Fibroblast of lung (primary cell): ENCODE measurements around the gene NFATC2. TPM values are rescaled to one million over a fixed set of nuclear protein-coding genes. Genes with fewer than 3 reads are reported as not detected.

Experiments
- DNase-seq, 2 donors: peaks; one replicate each; pipeline versions ENCODE4 v3.0.0 to v3.0.0-alpha.2; 2010; ENCODE audit warnings: low read depth in 2 of 2
- H2AFZ ChIP-seq: 2 replicates; pipeline ENCODE4 v1.5.1; 2012; ENCODE audit warnings: low read length, control low read depth, inconsistent platforms
- H3K27ac ChIP-seq: 2 replicates; pipeline ENCODE4 v1.5.1; 2011; ENCODE audit warnings: low read length, control low read depth; ENCODE audit not compliant: insufficient read depth
- H3K27me3 ChIP-seq: 2 replicates; pipeline ENCODE4 v1.5.1; 2011; ENCODE audit warnings: mild to moderate bottlenecking, low read length; ENCODE audit not compliant: control insufficient read depth, insufficient read depth
- H3K36me3 ChIP-seq: 2 replicates; pipeline ENCODE4 v1.5.1; 2011; ENCODE audit warnings: low read length; ENCODE audit not compliant: control insufficient read depth, insufficient read depth
- H3K4me1 ChIP-seq: 2 replicates; pipeline ENCODE4 v1.5.1; 2011; ENCODE audit warnings: low read length; ENCODE audit not compliant: control insufficient read depth, insufficient read depth; ENCODE audit errors: extremely low read depth
- H3K4me2 ChIP-seq: 2 replicates; pipeline ENCODE4 v1.5.1; 2011; ENCODE audit warnings: low read length, control low read depth; ENCODE audit not compliant: insufficient read depth; ENCODE audit errors: extremely low read depth
- H3K4me3 ChIP-seq, 4 experiments: fragments of 200-600 bp in 1 of 4; sonication (generic) in 1 of 4; replicated peaks in 1 of 4; 2 replicates each; pipeline ENCODE4 v1.5.1; 2011 to 2016; ENCODE audit warnings: low read length in 4 of 4, low read depth in 3 of 4, mild to moderate bottlenecking in 3 of 4, control low read depth in 2 of 4, inconsistent platforms in 1 of 4, mixed read lengths in 1 of 4; ENCODE audit not compliant: insufficient read depth in 1 of 4; ENCODE audit errors: control extremely low read depth in 1 of 4
- H3K79me2 ChIP-seq: 2 replicates; pipeline ENCODE4 v1.5.1; 2012; ENCODE audit warnings: mild to moderate bottlenecking, low read length, inconsistent platforms; ENCODE audit not compliant: control insufficient read depth, insufficient read depth
- H3K9ac ChIP-seq: 2 replicates; pipeline ENCODE4 v1.5.1; 2011; ENCODE audit warnings: mild to moderate bottlenecking, low read length, control low read depth; ENCODE audit not compliant: insufficient read depth
- H3K9me3 ChIP-seq: 2 replicates; pipeline ENCODE4 v1.5.1; 2012; ENCODE audit warnings: low read depth, low read length; ENCODE audit not compliant: control insufficient read depth, insufficient read depth
- H4K20me1 ChIP-seq: 2 replicates; pipeline ENCODE4 v1.5.1; 2011; ENCODE audit warnings: low read length; ENCODE audit not compliant: control insufficient read depth, insufficient read depth; ENCODE audit errors: extremely low read depth
- CTCF ChIP-seq, 2 donors: IDR thresholded peaks in 1 of 2; conservative IDR thresholded peaks in 1 of 2; 1 replicate in 1 of 2; 2 replicates in 1 of 2; pipeline ENCODE4 v1.5.1; 2011 to 2012; ENCODE audit warnings: low read length in 2 of 2, control low read depth in 1 of 2, inconsistent platforms in 1 of 2, low read depth in 1 of 2, mild to moderate bottlenecking in 1 of 2
- EZH2 ChIP-seq: IDR thresholded peaks from 2 replicates; pipeline ENCODE4 v1.5.1; 2012; ENCODE audit warnings: low read length, control low read depth, mild to moderate bottlenecking; ENCODE audit errors: missing control alignments
- polyA plus RNA-seq, 2 donors: library from polyadenylated mRNA; depleted of rRNA in 1 of 2; stranded (reverse) in 1 of 2; unstranded in 1 of 2; fragments of >200 nt; gene quantifications; 2 replicates each; pipeline ENCODE4 v1.2.1, GENCODE V29; 2011 to 2012; ENCODE audit warnings: missing spikeins in 1 of 2
- total RNA-seq: library from RNA; depleted of rRNA; stranded (reverse); fragments of >200 nt; gene quantifications from 2 replicates; pipeline ENCODE4 v1.2.1, GENCODE V29; 2014

NFATC2 gene
- total and polyA plus RNA-seq, 2 donors (not counting 1 experiment from before 2014, with no cell fraction given), result 0.50 to 1.2 TPM

- H3K27ac ChIP-seq, result no peak overlapping the region
- no peak overlapping the region for H3K4me2 ChIP-seq
- no peak overlapping the region for H3K4me3 ChIP-seq
- no peaks in the 10 kb centered on the region for H4K20me1 ChIP-seq
- no peaks in the 10 kb centered on the region for H3K4me1 ChIP-seq
- TF ChIP-seq CTCF (conservative IDR thresholded peaks at IDR 0.05 in 1 of 2, IDR thresholded peaks at IDR 0.05 in 1 of 2; ENCODE audit: low read depth in 1 of 2, low read length in 2 of 2), result no peak
- TF ChIP-seq EZH2, result no peak
- no peak overlapping the region for H3K9ac ChIP-seq
- H2AFZ ChIP-seq, result no peak overlapping the region
- no peaks in the 10 kb centered on the region for H3K9me3 ChIP-seq
- no peaks in the 10 kb centered on the region for H3K79me2 ChIP-seq
- peaks cover 2% of the 10 kb centered on the region for H3K27me3 ChIP-seq
- no peak for DNase-seq
- H3K36me3 ChIP-seq, result no peaks in the 10 kb centered on the region
Observed at GRCh38 chr20:51549474-51549873, 7.0 kb upstream of the NFATC2 start.

DNA sequence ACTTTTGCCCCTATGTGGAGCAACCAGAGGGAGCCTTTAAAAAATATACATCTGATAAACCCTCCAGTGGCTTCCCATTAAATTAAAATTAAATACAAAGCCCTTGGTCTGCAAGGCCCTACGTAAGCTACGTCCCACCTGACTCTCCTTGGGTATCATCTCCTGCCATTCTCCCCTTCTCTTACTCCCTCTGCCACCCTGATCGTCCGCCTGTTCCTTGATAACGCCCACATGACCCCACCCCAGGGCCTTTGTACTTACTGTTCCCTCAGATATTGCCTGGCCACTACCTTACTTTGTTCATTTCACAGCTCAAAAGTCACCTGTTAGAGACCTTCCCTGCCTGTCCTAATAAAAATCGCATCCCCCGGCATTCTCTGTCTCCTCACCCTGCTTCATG is 5.4 kb upstream of the NFATC2 start:
- Histone ChIP-seq H3K4me1 (no peaks in the 10 kb centered on the region), H3K36me3 (no peaks in the 10 kb centered on the region), H3K27me3 (peaks cover 7% of the 10 kb centered on the region), H3K4me3 (no peak overlapping the region), H3K9me3 (no peaks in the 10 kb centered on the region), H3K79me2 (no peaks in the 10 kb centered on the region), H2AFZ (no peak overlapping the region), H3K9ac (no peak overlapping the region), H3K4me2 (no peak overlapping the region), H3K27ac (no peak overlapping the region), H4K20me1 (no peaks in the 10 kb centered on the region)
- DNase-seq, result no peak
- TF ChIP-seq CTCF (conservative IDR thresholded peaks at IDR 0.05 in 1 of 2, IDR thresholded peaks at IDR 0.05 in 1 of 2; ENCODE audit: low read depth in 1 of 2, low read length in 2 of 2) (no peak), EZH2 (no peak)

DNA sequence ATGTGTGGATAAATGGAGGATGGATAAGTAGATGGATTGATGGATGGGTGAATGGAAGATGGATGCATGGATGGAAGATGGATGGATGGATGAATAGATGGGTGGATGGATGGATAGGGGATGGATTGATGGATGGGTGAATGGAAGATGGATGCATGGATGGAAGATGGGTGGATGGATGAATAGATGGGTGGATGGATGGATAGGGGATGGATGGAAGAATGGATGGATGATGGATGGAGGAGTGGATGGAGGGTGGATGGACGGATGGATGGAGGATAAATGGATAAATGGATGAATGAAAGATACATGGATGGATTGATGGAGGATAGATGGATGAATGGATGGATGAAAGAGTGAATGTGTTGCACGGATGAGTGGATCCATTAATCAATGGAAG is 3.0 kb upstream of the NFATC2 start:
- TF ChIP-seq CTCF (conservative IDR thresholded peaks at IDR 0.05 in 1 of 2, IDR thresholded peaks at IDR 0.05 in 1 of 2; ENCODE audit: low read depth in 1 of 2, low read length in 2 of 2) (no peak), EZH2 (no peak)
- no peaks in the 10 kb centered on the region for H3K9me3 ChIP-seq
- H3K27me3 ChIP-seq, result peaks cover 10% of the 10 kb centered on the region
- no peaks in the 10 kb centered on the region for H3K36me3 ChIP-seq
- H3K79me2 ChIP-seq, result no peaks in the 10 kb centered on the region
- no peak overlapping the region for H3K9ac ChIP-seq
- no peaks in the 10 kb centered on the region for H3K4me1 ChIP-seq
- no peaks in the 10 kb centered on the region for H4K20me1 ChIP-seq
- no peak overlapping the region for H3K27ac ChIP-seq
- H3K4me2 ChIP-seq, result no peak overlapping the region
- no peak for DNase-seq
- H3K4me3 ChIP-seq, result no peak overlapping the region
- H2AFZ ChIP-seq, result no peak overlapping the region
